Left kidney (tissue), 2 donors: ENCODE data around the gene CSRP2. TPM values are rescaled to one million over a fixed set of nuclear protein-coding genes. Genes with fewer than 3 reads are reported as not detected.

Experiments used
- DNase-seq: peaks from one replicate; pipeline ENCODE4 v3.0.0-alpha.2; 2013
- polyA plus RNA-seq: library from polyadenylated mRNA; unstranded; fragments of 120-200 nt; gene quantifications from one replicate; pipeline ENCODE4 v1.2.1, GENCODE V29; 2013; ENCODE audit not compliant: insufficient read length

Gene CSRP2
- polyA plus RNA-seq, 1 donor, result 90.9 TPM

- no peak for DNase-seq
Observed at GRCh38 chr12:76898442-76898841, 19.6 kb upstream of the CSRP2 start.

- DNase-seq, result no peak
Observed at GRCh38 chr12:76896274-76896673, 17.5 kb upstream of the CSRP2 start.

- no peak for DNase-seq
Observed at GRCh38 chr12:76895796-76896195, 17.0 kb upstream of the CSRP2 start.

GRCh38 chr12:76891609-76892008 lies 12.8 kb upstream of the CSRP2 start:
- no peak for DNase-seq

- no peak for DNase-seq
Observed at GRCh38 chr12:76890151-76891143, 11.6 kb upstream of the CSRP2 start.

GRCh38 chr12:76888775-76889174 lies 10.0 kb upstream of the CSRP2 start:
- no peak for DNase-seq

GRCh38 chr12:76883811-76884210 lies 5.0 kb upstream of the CSRP2 start:
- DNase-seq, result no peak

- no peak for DNase-seq
Observed at GRCh38 chr12:76883151-76883550, 4.3 kb upstream of the CSRP2 start.

GRCh38 chr12:76882367-76882766 lies 3.5 kb upstream of the CSRP2 start:
- DNase-seq, result no peak

- no peak for DNase-seq
Observed at GRCh38 chr12:76881142-76881541, 2.3 kb upstream of the CSRP2 start.

GRCh38 chr12:76880519-76881023 lies 1.8 kb upstream of the CSRP2 start:
- DNase-seq, result no peak

- no peak for DNase-seq
Observed at GRCh38 chr12:76879710-76880518, 1.1 kb upstream of the CSRP2 start.

GRCh38 chr12:76878099-76878898 lies 520 bp downstream of the CSRP2 start:
- DNase-seq, result no peak

GRCh38 chr12:76876696-76877229 lies 2.1 kb downstream of the CSRP2 start:
- no peak for DNase-seq

- DNase-seq, result no peak
Observed at GRCh38 chr12:76874491-76875190, 4.2 kb downstream of the CSRP2 start.

- no peak for DNase-seq
Observed at GRCh38 chr12:76874027-76874426, 4.8 kb downstream of the CSRP2 start.

- DNase-seq, result no peak
Observed at GRCh38 chr12:76872415-76872814, 6.4 kb downstream of the CSRP2 start.

GRCh38 chr12:76871742-76872141 lies 7.1 kb downstream of the CSRP2 start:
- DNase-seq, result no peak

- no peak for DNase-seq
Observed at GRCh38 chr12:76871082-76871481, 7.7 kb downstream of the CSRP2 start.

- no peak for DNase-seq
Observed at GRCh38 chr12:76866726-76867125, 12.1 kb downstream of the CSRP2 start.

- DNase-seq, result no peak
Observed at GRCh38 chr12:76866151-76866567, 12.7 kb downstream of the CSRP2 start.
